ENCODE results near the gene CWC22. TPM values are rescaled to one million over a fixed set of nuclear protein-coding genes. Genes with fewer than 3 reads are reported as not detected.
"Not testable (repeated sequence)": the region's sequence is repeated elsewhere in the genome, so short reads cannot be mapped to it uniquely, and the experiment has no call there.

The CWC22 gene
- total and polyA plus RNA-seq, 2 experiments from 2014 or later = 15.2 to 21.2 TPM

GRCh38 chr2:179981085-179981484, 26.0 kb downstream of the CWC22 start:
- H3K4me1 ChIP-seq (ENCODE audit: low read depth) = no peaks in the 10 kb centered on the region
- H3K9me3 ChIP-seq (ENCODE audit: low read depth) = no peaks in the 10 kb centered on the region
- TF ChIP-seq CTCF (IDR thresholded peaks at IDR 0.05; ENCODE audit: low read depth, low read length) = no peak
- H3K36me3 ChIP-seq = peaks cover 30% of the 10 kb centered on the region
- H3K27me3 ChIP-seq = no peaks in the 10 kb centered on the region
- H3K4me3 ChIP-seq = no peak overlapping the region
- peak in 1 of 2 donors; percentile 9 for DNase-seq (ENCODE audit: low read depth in 1 of 2, low spot score in 1 of 2)
- no peak overlapping the region for H3K27ac ChIP-seq

DNA sequence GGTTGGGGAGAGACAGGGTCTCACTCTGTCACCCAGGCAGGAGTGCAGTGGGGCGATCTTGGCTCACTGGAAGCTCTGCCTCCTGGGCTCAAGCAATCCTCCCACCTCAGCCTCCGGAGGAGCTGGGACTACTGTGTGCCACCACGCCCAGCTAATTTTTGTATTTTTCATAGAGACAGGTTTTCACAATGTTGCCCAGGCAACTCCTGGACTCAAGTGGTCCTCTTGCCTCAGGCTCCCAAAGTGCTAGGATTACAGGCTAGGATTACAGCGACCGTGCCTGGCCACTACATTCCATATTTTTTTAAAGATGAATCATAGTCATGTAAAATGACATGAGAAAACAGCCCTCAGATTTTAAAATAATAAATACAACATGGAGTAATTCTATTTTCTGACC, 32.3 kb downstream of the CWC22 start:
- Histone ChIP-seq H3K27ac (no peak overlapping the region), H3K4me1 (ENCODE audit: low read depth) (no peaks in the 10 kb centered on the region), H3K4me3 (no peak overlapping the region), H3K36me3 (peaks cover 31% of the 10 kb centered on the region), H3K9me3 (ENCODE audit: low read depth) (no peaks in the 10 kb centered on the region), H3K27me3 (no peaks in the 10 kb centered on the region)
- TF ChIP-seq CTCF (IDR thresholded peaks at IDR 0.05; ENCODE audit: low read depth, low read length) = no peak
- DNase-seq (ENCODE audit: low read depth in 1 of 2, low spot score in 1 of 2) = no peak

- Histone ChIP-seq H3K36me3 (peaks cover 54% of the 10 kb centered on the region), H3K27me3 (no peaks in the 10 kb centered on the region), H3K27ac (no peak overlapping the region), H3K4me3 (no peak overlapping the region), H3K9me3 (ENCODE audit: low read depth) (no peaks in the 10 kb centered on the region), H3K4me1 (ENCODE audit: low read depth) (no peaks in the 10 kb centered on the region)
- TF ChIP-seq CTCF (IDR thresholded peaks at IDR 0.05; ENCODE audit: low read depth, low read length) = no peak
- DNase-seq (ENCODE audit: low read depth in 1 of 2, low spot score in 1 of 2) = no peak
Measured at GRCh38 chr2:179966778-179967394, 40.2 kb downstream of the CWC22 start.

GRCh38 chr2:179965291-179966258, 41.5 kb downstream of the CWC22 start:
- DNase-seq (ENCODE audit: low read depth in 1 of 2, low spot score in 1 of 2) = peak in 1 of 2 donors; percentile 6
- no peak for TF ChIP-seq CTCF (IDR thresholded peaks at IDR 0.05; ENCODE audit: low read depth, low read length)
- H3K36me3 ChIP-seq = peaks cover 61% of the 10 kb centered on the region

DNA sequence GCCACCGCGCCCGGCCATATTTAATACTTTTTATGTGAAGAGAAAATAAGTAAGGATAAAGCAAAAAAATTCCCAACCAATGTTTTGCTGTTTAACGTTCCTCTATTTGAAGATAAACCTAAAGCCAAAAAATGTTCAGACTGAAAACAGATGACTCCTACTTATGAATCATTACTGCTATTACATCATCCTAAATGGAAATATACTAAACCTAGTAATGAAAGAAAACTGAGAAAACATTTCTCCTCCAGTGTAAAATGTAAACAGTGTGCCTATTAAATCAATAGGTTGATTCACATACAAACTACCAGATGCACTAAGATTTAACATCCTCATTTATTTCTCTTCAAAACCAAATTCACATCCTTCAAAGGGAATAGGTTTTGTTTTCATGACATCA, 43.5 kb downstream of the CWC22 start:
- Histone ChIP-seq H3K36me3 (peaks cover 50% of the 10 kb centered on the region), H3K4me3 (no peak overlapping the region), H3K27me3 (no peaks in the 10 kb centered on the region), H3K4me1 (ENCODE audit: low read depth) (no peaks in the 10 kb centered on the region), H3K27ac (no peak overlapping the region), H3K9me3 (ENCODE audit: low read depth) (no peaks in the 10 kb centered on the region)
- peak in 1 of 2 donors; percentile 65 for DNase-seq (ENCODE audit: low read depth in 1 of 2, low spot score in 1 of 2)
- no peak for TF ChIP-seq CTCF (IDR thresholded peaks at IDR 0.05; ENCODE audit: low read depth, low read length)

More at GRCh38 chr2:179965291-179966258, 41.5 kb downstream of the CWC22 start:
- no peaks in the 10 kb centered on the region for H3K4me1 ChIP-seq (ENCODE audit: low read depth)
- H3K27me3 ChIP-seq = no peaks in the 10 kb centered on the region
- no peak overlapping the region for H3K4me3 ChIP-seq
- H3K27ac ChIP-seq = no peak overlapping the region
- no peaks in the 10 kb centered on the region for H3K9me3 ChIP-seq (ENCODE audit: low read depth)

- not testable (repeated sequence) for H3K27me3 ChIP-seq; H3K9me3 ChIP-seq (ENCODE audit: low read depth); DNase-seq (ENCODE audit: low read depth in 1 of 2, low spot score in 1 of 2); H3K4me3 ChIP-seq; H3K27ac ChIP-seq; H3K4me1 ChIP-seq (ENCODE audit: low read depth)
- peaks cover 31% of the 10 kb centered on the region for H3K36me3 ChIP-seq
Measured at GRCh38 chr2:179958251-179958650, 48.8 kb downstream of the CWC22 start.
